Measurements from ENCODE around the gene MAPK12. TPM values are rescaled to one million over a fixed set of nuclear protein-coding genes. Genes with fewer than 3 reads are reported as not detected.

MAPK12 gene
- total RNA-seq, 4 donors from 2014 or later = 1.2 to 37.1 (median 5.4) TPM

DNA sequence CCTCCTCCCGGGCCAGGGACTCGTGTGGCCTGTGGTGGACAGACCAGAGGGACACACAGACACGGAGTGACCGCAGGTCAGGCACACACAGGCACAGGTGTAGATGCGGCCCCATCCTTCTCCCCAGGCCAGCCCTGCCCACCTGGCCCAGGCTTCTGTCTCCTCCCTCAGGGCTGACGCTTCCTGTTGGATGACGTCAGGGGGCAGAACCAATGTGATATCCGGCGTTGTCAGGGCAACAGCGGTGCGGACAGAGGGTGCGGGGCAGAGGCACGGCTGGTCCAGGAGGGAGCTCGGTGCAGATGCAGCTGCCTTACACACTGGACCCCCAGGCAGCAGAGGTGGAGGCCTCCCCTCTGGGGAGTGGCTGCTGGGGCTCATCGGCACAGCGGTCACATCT is 13.7 kb downstream of the MAPK12 start:
- Histone ChIP-seq H3K9me3 (no peaks in the 10 kb centered on the region), H3K4me1 (peaks cover 9 to 68% (median 41%) of the 10 kb centered on the region in 4 donors), H3K36me3 (peaks cover 0 to 13% (median 0%) of the 10 kb centered on the region in 3 donors), H3K4me3 (no peak overlapping the region), H3K27ac (peak overlapping the region in 2 of 4 donors; percentile 11 to 25), H3K27me3 (no peaks in the 10 kb centered on the region)
- DNase-seq = peak; percentile 66 to 83 (median 75)
- TF ChIP-seq POLR2A (IDR thresholded peaks at IDR 0.05) = no peak
- TF ChIP-seq, protein P1, sequence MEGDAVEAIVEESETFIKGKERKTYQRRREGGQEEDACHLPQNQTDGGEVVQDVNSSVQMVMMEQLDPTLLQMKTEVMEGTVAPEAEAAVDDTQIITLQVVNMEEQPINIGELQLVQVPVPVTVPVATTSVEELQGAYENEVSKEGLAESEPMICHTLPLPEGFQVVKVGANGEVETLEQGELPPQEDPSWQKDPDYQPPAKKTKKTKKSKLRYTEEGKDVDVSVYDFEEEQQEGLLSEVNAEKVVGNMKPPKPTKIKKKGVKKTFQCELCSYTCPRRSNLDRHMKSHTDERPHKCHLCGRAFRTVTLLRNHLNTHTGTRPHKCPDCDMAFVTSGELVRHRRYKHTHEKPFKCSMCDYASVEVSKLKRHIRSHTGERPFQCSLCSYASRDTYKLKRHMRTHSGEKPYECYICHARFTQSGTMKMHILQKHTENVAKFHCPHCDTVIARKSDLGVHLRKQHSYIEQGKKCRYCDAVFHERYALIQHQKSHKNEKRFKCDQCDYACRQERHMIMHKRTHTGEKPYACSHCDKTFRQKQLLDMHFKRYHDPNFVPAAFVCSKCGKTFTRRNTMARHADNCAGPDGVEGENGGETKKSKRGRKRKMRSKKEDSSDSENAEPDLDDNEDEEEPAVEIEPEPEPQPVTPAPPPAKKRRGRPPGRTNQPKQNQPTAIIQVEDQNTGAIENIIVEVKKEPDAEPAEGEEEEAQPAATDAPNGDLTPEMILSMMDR (IDR thresholded peaks at IDR 0.05) = no peak

DNA sequence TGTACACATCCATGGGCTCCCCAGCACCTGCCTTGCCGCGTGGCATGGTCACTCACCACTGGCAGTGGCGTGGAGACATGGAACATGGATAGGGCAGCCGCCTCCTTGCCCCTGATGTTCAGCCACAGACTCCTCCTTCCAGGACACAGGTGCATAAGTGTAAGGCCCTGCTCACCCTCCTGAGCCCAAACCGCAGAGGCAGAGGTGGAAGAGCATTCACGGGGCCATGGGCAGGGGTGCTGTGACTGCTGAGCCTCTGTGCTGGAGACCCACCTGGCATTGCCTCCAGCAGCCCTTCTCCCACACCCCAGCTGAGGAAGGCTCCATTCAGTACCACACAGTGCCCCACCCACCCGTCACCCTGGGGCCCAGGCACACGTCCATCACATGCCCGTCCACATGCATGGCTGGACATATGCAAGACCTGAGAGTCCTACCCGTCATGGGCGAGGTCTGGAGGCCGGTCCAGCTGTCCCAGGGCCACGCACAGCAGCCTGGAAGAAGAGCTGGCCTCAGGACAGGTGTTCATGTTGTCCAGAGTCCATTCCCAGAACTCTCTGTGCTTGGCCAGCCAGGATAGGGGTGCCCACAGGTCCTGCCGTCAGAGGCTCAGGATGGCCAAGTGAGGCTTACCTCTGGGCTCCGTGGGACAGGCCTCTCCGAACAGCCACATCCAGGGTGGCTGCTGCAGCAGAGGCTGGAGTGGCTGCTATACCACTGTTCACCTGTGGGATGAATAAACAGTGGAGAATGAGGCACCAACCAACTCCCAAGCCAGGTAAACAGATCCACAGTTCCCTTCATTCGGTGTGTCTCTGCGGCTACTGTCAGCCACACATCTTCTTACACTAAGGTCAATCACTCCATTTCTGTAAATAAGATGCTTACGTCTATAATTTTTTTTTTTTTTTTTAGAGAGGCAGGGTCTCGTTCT is 15.0 kb downstream of the MAPK12 start:
- Histone ChIP-seq H3K9me3 (no peaks in the 10 kb centered on the region), H3K4me1 (peaks cover 10 to 74% (median 46%) of the 10 kb centered on the region in 4 donors), H3K27ac (no peak overlapping the region), H3K36me3 (peaks cover 0 to 13% (median 0%) of the 10 kb centered on the region in 3 donors), H3K4me3 (peak overlapping the region in 1 of 4 donors; percentile 77), H3K27me3 (no peaks in the 10 kb centered on the region)
- TF ChIP-seq POLR2A (IDR thresholded peaks at IDR 0.05) = no peak
- TF ChIP-seq, protein P1 (IDR thresholded peaks at IDR 0.05) = peak in 2 of 6 experiments; percentile 16 to 28
- DNase-seq = no peak

DNA sequence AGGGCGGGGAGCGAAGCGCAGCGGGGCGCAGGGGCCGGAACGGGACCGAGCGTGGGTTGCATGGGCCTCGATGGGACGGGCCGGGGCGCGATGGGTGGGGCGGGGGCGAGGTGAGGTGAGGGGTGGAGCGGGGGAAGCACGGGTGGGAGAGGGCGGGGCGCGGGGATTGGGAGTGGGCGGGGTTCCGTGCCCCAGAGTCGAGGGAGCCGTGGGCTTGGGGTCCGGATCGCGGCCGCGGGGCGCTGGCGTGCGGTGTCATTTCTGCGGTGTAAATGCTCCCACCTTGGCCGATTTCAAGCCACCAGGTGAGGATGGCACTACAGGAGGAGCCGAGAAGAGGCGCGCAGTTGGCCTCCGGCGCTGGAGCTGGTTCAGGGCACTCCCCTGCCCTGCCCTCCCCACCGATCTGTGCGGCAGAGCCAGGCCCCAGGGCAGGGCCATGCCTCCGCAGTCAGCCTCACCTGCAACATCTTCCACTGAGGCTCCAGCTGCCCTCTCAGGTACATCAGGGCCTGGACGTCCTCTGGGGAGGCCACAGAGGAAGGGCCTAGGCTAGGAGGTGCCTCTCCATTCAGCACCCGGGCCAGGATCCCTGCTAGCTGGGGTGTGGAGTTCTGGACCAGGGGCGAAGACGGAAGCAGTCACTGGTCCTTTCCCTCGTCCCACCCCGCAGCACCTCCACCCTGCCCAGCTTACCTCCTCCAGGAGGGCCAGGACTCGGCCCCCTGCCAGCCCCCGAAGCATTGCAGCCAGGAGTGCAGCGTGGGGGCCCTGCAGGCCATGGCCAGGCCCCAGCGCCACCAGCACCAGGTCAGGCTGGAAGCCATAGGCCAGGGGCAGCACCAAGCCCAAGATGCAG is 16.0 kb downstream of the MAPK12 start:
- Histone ChIP-seq H3K4me3 (peak overlapping the region; percentile 77 to 89 (median 88)), H3K27ac (peak overlapping the region; percentile 94 to 98 (median 95)), H3K4me1 (peaks cover 13 to 79% (median 43%) of the 10 kb centered on the region in 4 donors), H3K27me3 (no peaks in the 10 kb centered on the region), H3K9me3 (no peaks in the 10 kb centered on the region), H3K36me3 (peaks cover 0 to 13% (median 0%) of the 10 kb centered on the region in 3 donors)
- TF ChIP-seq, protein P1 (IDR thresholded peaks at IDR 0.05) = no peak
- no peak for DNase-seq

DNA sequence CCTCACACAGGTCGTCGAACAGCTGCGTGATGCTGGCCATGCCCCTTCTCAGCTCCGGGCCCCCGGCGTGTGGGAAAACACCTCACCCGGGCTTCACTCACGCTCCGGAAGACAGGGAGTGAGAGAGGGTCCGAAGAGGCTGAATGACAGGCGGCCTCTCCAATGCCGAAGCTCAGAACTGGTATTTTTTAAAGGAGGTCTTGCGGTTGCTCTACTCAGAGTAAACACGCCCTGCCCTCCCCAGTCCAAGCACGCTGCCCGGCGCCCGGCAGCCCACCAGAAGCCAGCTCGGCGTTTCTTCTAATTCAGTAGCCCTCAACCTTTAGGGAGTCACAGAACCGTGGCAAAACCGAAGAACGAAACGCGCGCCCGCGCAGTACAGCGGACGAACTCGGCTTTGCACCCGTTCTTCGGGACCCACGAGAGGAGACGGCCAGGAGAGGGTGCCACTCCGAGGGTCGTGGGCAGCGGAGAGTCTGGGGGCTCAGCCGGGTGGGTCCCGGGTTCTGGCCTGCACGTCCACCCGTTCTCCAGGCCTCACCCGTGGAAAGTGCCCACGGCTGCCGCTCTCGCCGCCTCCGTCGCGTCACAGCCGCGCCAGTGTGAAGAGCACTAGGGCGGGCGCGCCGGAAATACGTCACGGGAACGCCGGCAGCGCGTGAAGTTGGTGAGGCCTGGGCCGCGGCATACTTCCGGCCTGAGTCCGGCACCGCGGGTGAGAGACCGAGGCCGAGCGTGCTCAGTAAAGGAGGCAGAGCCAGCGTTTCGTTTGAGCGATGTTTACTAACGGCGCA is 16.9 kb downstream of the MAPK12 start, which contains the start of gene TUBGCP6:
Gene TUBGCP6, minus strand, starts transcription at position 604 of the 794 bp plus-strand sequence. Its CDS starts 564 bp downstream, at position 40.
- TF ChIP-seq POLR2A (IDR thresholded peaks at IDR 0.05) = peak; percentile 77
- TF ChIP-seq, protein P1 (IDR thresholded peaks at IDR 0.05) = peak in 5 of 6 experiments; percentile 1 to 56 (median 45)
- Histone ChIP-seq H3K27me3 (no peaks in the 10 kb centered on the region), H3K4me3 (peak within 1 kb of the TSS; percentile 77 to 89 (median 88)), H3K9me3 (no peaks in the 10 kb centered on the region), H3K4me1 (peaks cover 5 to 74% (median 34%) of the 10 kb centered on the region in 4 donors), H3K36me3 (peaks cover 0 to 18% (median 0%) of the 10 kb centered on the region in 3 donors), H3K27ac (peak within 1 kb of the TSS; percentile 94 to 98 (median 95))
- peak; percentile 95 to 98 (median 97) for DNase-seq

Data from Peyer's patch (tissue), 4 donors.